HG02798 (cell line): ENCODE results near the gene AKR7A3.
"Not testable (repeated sequence)": the region's sequence is repeated elsewhere in the genome, so short reads cannot be mapped to it uniquely, and the experiment has no call there.

ENCODE experiments used
- ATAC-seq: cut with Tn5 transposase; IDR thresholded peaks from one replicate; pipeline ENCODE4 v1.9.1; 2021; ENCODE audit warnings: mild to moderate bottlenecking; ENCODE audit not compliant: unreplicated experiment, poor library complexity

Gene AKR7A3

GRCh38 chr1:19321071-19321470 lies 32.5 kb upstream of the AKR7A3 start:
- ATAC-seq = no peak

- ATAC-seq = no peak
These were observed 30.6 kb upstream of the AKR7A3 start for GRCh38 chr1:19319196-19319595.

DNA sequence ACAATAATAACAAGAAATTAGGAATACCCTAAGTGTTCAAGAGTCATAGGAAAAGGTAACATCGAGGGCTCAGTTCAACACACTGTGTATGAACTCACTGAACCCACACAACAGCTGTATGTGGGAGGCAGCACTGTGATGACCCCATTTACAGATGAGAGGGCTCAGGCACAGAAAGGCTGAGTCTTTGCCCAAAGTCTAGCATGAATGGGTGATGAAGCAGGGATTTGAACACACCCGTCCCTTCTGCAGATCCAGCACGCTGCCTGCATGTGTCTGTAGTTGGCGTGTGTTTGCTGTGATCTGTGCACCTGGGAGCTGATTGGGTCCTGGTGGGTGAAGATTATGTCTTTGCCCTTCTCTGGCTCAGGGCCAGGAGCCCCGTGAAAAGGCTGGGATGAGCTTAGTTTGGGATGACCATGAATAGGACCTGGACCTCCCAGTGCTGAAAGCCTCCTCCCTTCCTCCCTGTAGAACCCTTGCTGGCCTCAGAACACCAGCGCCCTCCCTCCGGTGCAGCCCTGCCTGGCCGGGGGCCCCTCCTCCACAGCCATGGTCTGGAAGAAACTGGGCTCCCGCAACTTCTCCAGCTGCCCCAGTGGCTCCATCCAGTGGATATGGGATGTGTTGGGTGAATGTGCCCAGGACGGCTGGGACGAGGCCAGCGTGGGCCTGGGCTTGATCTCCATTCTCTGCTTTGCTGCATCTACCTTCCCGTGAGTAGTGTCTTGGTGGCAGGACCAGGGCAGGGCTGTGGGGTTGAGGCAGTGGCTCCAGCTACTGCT lies 28.7 kb upstream of the AKR7A3 start:
- ATAC-seq = no peak

- no peak for ATAC-seq
These were observed 27.0 kb upstream of the AKR7A3 start for GRCh38 chr1:19315378-19316198.

- ATAC-seq = no peak
These were observed 25.7 kb upstream of the AKR7A3 start for GRCh38 chr1:19313961-19314882.

- no peak for ATAC-seq
These were observed 25.0 kb upstream of the AKR7A3 start for GRCh38 chr1:19313636-19313959.

GRCh38 chr1:19312782-19313635 lies 24.4 kb upstream of the AKR7A3 start:
- ATAC-seq = no peak

GRCh38 chr1:19311931-19312781 lies 23.6 kb upstream of the AKR7A3 start, which contains the start of the genes AKR7A2 and SLC66A1:
Gene AKR7A2 (minus strand): TSS chr1:19312144. CDS start chr1:19312124, 20 bp downstream.
Gene SLC66A1 (plus strand): TSS chr1:19312326. CDS start chr1:19317678, 5,352 bp downstream.
- peak; percentile 86 for ATAC-seq

- peak; percentile 11 for ATAC-seq
These were observed 22.9 kb upstream of the AKR7A3 start for GRCh38 chr1:19311503-19311930.

DNA sequence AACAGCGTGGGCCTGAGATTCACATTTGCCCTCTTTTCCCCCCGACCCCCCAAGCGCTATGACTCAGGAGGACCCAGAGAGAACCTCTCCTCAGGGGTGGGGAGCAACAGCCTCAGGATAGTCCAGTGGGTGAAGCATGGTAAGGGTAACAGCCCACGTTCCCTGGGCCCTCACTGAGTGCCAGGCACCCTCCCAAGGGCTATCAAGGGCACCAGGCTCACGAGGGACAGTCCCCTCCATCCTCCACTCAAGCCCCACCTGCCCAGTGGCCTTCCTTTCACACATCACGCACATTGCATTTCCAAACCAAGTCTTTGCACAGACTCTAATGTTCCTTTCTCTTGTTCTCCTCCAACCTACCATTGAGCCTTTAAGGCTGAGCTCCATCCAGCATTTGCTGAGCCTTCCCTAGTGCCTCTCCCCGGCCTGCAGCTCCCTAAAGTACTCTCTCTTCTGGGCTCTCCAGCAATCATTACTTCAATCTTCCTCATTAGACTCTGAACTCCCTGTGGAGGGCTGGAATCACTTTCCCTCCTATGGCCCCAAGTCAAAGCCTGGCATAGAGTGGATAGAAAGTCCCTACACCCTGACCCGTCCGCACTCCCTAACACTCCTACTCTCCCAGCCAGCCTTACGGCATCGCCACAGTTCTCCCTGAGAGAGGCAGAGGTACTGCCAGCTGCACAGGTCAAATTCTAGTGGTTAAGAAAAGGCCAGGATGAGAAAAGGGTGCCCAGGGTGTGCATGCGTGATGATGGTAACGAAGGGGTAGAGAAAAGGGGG lies 22.3 kb upstream of the AKR7A3 start:
- no peak for ATAC-seq

GRCh38 chr1:19310061-19310460 lies 21.5 kb upstream of the AKR7A3 start:
- ATAC-seq = no peak

- no peak for ATAC-seq
These were observed 20.7 kb upstream of the AKR7A3 start for GRCh38 chr1:19309123-19309813.

DNA sequence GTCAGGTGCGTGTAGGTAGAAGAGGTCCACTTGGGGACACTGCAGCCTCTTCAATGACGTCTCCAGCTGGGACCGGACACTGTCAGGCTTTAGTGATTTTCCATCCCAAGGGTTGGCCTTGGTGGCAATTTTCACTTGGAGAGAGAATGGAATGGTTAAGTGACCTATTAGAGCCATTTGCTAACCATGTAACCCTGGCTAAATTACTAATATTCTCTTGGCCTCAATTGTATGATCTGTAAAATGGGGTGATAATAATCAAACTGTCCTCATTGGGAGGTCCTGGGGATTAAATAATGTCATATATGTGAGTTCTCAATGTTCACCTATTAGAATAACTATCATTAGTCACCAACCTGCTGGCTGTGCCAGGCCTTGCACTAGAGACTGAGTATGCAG lies 19.9 kb upstream of the AKR7A3 start:
- no peak for ATAC-seq

DNA sequence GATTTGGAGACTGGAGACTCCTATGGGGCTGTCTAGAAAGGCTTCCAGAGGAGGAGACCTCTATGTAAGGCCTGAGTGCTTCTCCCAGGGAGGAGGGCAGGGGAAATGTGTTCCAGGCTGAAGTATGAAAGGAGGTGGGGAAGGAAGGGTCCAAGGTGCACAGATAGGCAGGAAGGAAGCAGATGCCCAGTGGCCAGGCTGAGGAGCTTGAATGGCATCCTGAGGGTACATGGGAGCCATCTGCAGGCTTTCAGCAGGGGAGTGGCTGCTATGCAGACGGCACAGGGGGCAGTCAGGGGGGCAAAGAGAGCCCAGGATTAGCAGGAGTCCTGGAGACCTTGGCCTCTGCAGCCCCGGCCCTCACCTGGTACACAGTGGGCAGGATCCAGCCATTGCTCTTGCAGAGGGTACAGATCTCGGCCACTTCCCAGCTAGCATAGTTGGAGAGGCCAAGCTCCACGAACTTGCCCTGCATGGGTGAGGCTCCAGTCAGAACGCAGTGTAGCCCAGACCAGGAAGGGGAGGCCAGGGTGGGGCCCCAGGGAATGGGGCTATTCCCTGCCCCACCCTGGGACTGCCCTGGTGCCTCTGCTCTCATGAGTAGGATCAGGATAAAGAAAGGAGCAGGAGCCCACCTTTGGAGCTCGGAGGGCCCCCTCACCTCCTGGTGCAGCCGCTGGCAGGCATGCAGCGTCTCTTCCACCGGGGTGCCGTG lies 19.4 kb upstream of the AKR7A3 start:
- no peak for ATAC-seq

GRCh38 chr1:19306941-19307340 lies 18.4 kb upstream of the AKR7A3 start:
- no peak for ATAC-seq

DNA sequence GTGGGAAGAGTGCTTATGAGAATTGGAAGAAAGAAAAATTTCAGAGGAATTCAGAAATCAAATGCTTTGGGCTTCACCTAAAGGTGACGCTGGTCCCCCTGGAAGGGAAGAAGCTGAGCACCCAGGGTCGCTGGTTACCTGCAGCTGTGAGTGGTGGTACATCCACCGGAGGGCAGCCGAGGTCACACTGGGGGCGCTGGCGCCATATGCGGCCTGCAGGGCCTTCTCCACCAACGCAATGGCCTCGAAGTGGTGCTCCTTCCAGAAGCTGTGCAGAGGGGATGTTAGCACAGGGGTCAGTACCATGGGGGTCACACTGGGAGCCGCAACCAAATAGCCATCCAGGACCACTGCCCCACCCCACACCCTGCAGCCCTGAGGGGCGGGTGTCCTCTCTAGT lies 17.3 kb upstream of the AKR7A3 start:
- ATAC-seq = no peak

GRCh38 chr1:19304081-19304480 lies 15.5 kb upstream of the AKR7A3 start:
- ATAC-seq = not testable (repeated sequence)
